Activated CD4-positive, alpha-beta T cell treated with anti-CD3 and anti-CD28 coated beads for 36 hours (primary cell): Measurements from ENCODE around the gene AKAIN1. TPM values are rescaled to one million over a fixed set of nuclear protein-coding genes. Genes with fewer than 3 reads are reported as not detected.

Experiments used
- ATAC-seq: fragments of 200-7000 bp; cut with Tn5 transposase; one replicate; pipeline ENCODE4 v1.10.0; 2021; ENCODE audit warnings: mild to moderate bottlenecking, moderate library complexity
- CTCF ChIA-PET: fragments of 350-600 bp; sonication (Branson Sonifier 250); formaldehyde crosslinking; loops from one replicate; lab custom pipeline; 2021; ENCODE audit warnings: antibody characterized with exemption; lab: Charles Lee
- POLR2A ChIA-PET: fragments of 350-600 bp; sonication (Branson Sonifier 250); formaldehyde crosslinking; loops from one replicate; lab custom pipeline; 2021; ENCODE audit warnings: antibody characterized with exemption, inconsistent platforms; lab: Charles Lee
- DNase-seq: peaks from one replicate; pipeline ENCODE4 v3.0.0-alpha.2; 2020
- H3K27ac Mint-ChIP-seq: one replicate; pipeline ENCODE4 v1.8.0; 2021; ENCODE audit warnings: mixed read lengths
- H3K27me3 Mint-ChIP-seq: one replicate; pipeline ENCODE4 v1.8.0; 2021; ENCODE audit warnings: mixed read lengths
- H3K36me3 Mint-ChIP-seq: one replicate; pipeline ENCODE4 v1.8.0; 2021; ENCODE audit warnings: low read depth, mixed read lengths
- H3K4me1 Mint-ChIP-seq: one replicate; pipeline ENCODE4 v1.8.0; 2021; ENCODE audit warnings: mixed read lengths
- H3K4me3 Mint-ChIP-seq: one replicate; pipeline ENCODE4 v1.8.0; 2021; ENCODE audit warnings: mild to moderate bottlenecking, moderate library complexity, mixed read lengths
- H3K9me3 Mint-ChIP-seq: one replicate; pipeline ENCODE4 v1.8.0; 2021; ENCODE audit warnings: low read depth, mixed read lengths
- intact Hi-C, 2 experiments: fragments of 100-400 bp; cut with DNase I in 1 of 2; cut with micrococcal nuclease in 1 of 2; formaldehyde crosslinking; loops; one replicate each; pipeline versions ENCODE4 v1.14.2 to v1.15.1; 2022 to 2024; cut with DNase I, micrococcal nuclease
- total RNA-seq, 2 experiments: library from RNA; stranded (reverse); gene quantifications; one replicate each; pipeline ENCODE4 v1.2.3, GENCODE V29; 2021

AKAIN1 gene
- total RNA-seq, 2 experiments from 2014 or later, result not detected

DNA sequence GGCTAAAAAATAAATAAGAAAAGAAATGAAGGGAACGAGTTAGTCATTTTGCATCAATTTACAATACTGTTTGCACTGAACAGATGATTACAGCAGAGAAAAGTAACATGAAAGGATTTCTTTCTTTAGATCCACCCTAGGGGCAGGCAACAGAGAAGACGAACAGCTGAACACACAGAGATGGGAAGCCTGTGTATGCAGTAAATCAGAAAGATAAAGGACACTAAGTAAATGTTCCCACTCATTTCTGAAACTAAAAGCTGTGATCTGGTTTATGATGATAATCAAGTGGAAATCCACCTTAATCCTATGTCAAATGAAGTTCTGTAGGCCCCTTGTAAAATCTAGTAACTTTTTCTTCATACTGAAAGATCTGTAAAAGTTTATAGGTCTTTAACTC is 54.2 kb downstream of the AKAIN1 start:
- ChIA-PET CTCF (no interaction called here), POLR2A (no interaction called here)
- no peaks in the 10 kb centered on the region for H3K27me3 Mint-ChIP-seq
- intact Hi-C loops, result no loop called here
- no peaks in the 10 kb centered on the region for H3K36me3 Mint-ChIP-seq
- ATAC-seq (no peak), DNase-seq (no peak)
- no peak overlapping the region for H3K4me3 Mint-ChIP-seq
- H3K27ac Mint-ChIP-seq, result no peak overlapping the region
- peaks cover 17% of the 10 kb centered on the region for H3K4me1 Mint-ChIP-seq
- H3K9me3 Mint-ChIP-seq, result no peaks in the 10 kb centered on the region

- ChIA-PET CTCF (no interaction called here), POLR2A (no interaction called here)
- no peak overlapping the region for H3K4me3 Mint-ChIP-seq
- no peak overlapping the region for H3K27ac Mint-ChIP-seq
- H3K9me3 Mint-ChIP-seq, result no peaks in the 10 kb centered on the region
- intact Hi-C loops, result no loop called here
- DNase-seq (no peak), ATAC-seq (no peak)
- no peaks in the 10 kb centered on the region for H3K36me3 Mint-ChIP-seq
- peaks cover 17% of the 10 kb centered on the region for H3K4me1 Mint-ChIP-seq
- H3K27me3 Mint-ChIP-seq, result no peaks in the 10 kb centered on the region
Observed at GRCh38 chr18:5142131-5142530, 54.9 kb downstream of the AKAIN1 start.

GRCh38 chr18:5137261-5137660 is 59.8 kb downstream of the AKAIN1 start:
- no peak for ATAC-seq
- POLR2A ChIA-PET, result no interaction called here
- Mint-ChIP-seq H3K4me3 (no peak overlapping the region), H3K27me3 (no peaks in the 10 kb centered on the region), H3K36me3 (no peaks in the 10 kb centered on the region), H3K9me3 (no peaks in the 10 kb centered on the region), H3K4me1 (peaks cover 5% of the 10 kb centered on the region), H3K27ac (no peak overlapping the region)
- intact Hi-C loops, result no loop called here
- CTCF ChIA-PET, result no interaction called here
- DNase-seq, result no peak

GRCh38 chr18:5132987-5133386 is 64.1 kb downstream of the AKAIN1 start:
- ChIA-PET CTCF (interaction anchor here (1.3 kb wide), 1 partner anchor 28 kb away, joined by 4 read pairs; no protein-coding TSS in a partner anchor), POLR2A (interaction anchor here (0.6 kb wide), 1 partner anchor 106 kb away, joined by 3 read pairs; no protein-coding TSS in a partner anchor)
- Mint-ChIP-seq H3K36me3 (no peaks in the 10 kb centered on the region), H3K4me3 (no peak overlapping the region), H3K27me3 (no peaks in the 10 kb centered on the region), H3K4me1 (peaks cover 2% of the 10 kb centered on the region), H3K9me3 (no peaks in the 10 kb centered on the region), H3K27ac (no peak overlapping the region)
- intact Hi-C loops, result no loop called here
- DNase-seq (no peak), ATAC-seq (no peak)

DNA sequence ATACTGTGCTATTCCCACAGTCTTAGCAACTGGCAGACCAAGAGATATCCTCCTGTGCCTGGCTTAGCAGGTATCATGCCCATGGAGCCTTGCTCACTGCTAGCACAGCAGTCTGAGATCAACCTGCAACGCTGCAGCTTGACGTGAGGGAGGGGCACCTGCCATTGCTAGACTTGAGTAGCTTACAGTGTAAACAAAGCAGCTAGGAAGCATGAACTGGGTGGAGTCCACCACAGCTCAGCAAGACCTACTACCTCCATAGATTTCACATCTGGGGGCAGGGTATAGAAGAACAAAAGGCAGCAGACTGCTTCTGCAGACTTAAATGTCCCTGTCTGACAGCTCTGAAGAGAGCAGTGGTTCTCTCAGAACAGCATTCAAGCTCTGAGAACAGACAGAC is 74.8 kb downstream of the AKAIN1 start:
- DNase-seq (no peak), ATAC-seq (no peak)
- ChIA-PET CTCF (interaction anchor here (0.7 kb wide), 1 partner anchor 13 kb away, joined by 3 read pairs; no protein-coding TSS in a partner anchor), POLR2A (no interaction called here)
- H3K27ac Mint-ChIP-seq, result no peak overlapping the region
- H3K9me3 Mint-ChIP-seq, result peaks cover 22% of the 10 kb centered on the region
- H3K4me1 Mint-ChIP-seq, result peaks cover 7% of the 10 kb centered on the region
- no peaks in the 10 kb centered on the region for H3K27me3 Mint-ChIP-seq
- intact Hi-C loops, result no loop called here
- no peak overlapping the region for H3K4me3 Mint-ChIP-seq
- H3K36me3 Mint-ChIP-seq, result peaks cover 13% of the 10 kb centered on the region

GRCh38 chr18:5110266-5110665 is 86.8 kb downstream of the AKAIN1 start:
- CTCF ChIA-PET, result no interaction called here
- no peaks in the 10 kb centered on the region for H3K27me3 Mint-ChIP-seq
- intact Hi-C loops, result no loop called here

GRCh38 chr18:5107988-5108387 is 89.1 kb downstream of the AKAIN1 start:
- intact Hi-C loops, result loop anchor here in 1 of 2 experiments (2.0 kb wide), 1 partner anchor 89 kb away; the partner anchor contains the start of gene AKAIN1
- Mint-ChIP-seq H3K27ac (no peak overlapping the region), H3K36me3 (no peaks in the 10 kb centered on the region), H3K27me3 (no peaks in the 10 kb centered on the region), H3K4me1 (peaks cover 6% of the 10 kb centered on the region), H3K9me3 (no peaks in the 10 kb centered on the region), H3K4me3 (no peak overlapping the region)
- ChIA-PET POLR2A (no interaction called here), CTCF (no interaction called here)
- DNase-seq (no peak), ATAC-seq (no peak)

More at GRCh38 chr18:5110266-5110665, 86.8 kb downstream of the AKAIN1 start:
- Mint-ChIP-seq H3K27ac (no peak overlapping the region), H3K9me3 (peaks cover 4% of the 10 kb centered on the region), H3K4me1 (peaks cover 6% of the 10 kb centered on the region), H3K36me3 (no peaks in the 10 kb centered on the region), H3K4me3 (no peak overlapping the region)
- DNase-seq (no peak), ATAC-seq (no peak)
- POLR2A ChIA-PET, result no interaction called here

GRCh38 chr18:5106730-5107129 is 90.3 kb downstream of the AKAIN1 start:
- CTCF ChIA-PET, result interaction anchor here (2.3 kb wide), 1 partner anchor 33 kb away, joined by 6 read pairs; no protein-coding TSS in a partner anchor
- peak; percentile 84 for ATAC-seq
- intact Hi-C loops, result loop anchor here in 1 of 2 experiments (1.0 to 2.0 kb wide), 2 partner anchors 33 to 90 kb away; partner anchors contain the start of gene AKAIN1
- H3K27ac Mint-ChIP-seq, result no peak overlapping the region
- no peaks in the 10 kb centered on the region for H3K9me3 Mint-ChIP-seq
- POLR2A ChIA-PET, result no interaction called here
- H3K36me3 Mint-ChIP-seq, result no peaks in the 10 kb centered on the region
- peaks cover 6% of the 10 kb centered on the region for H3K4me1 Mint-ChIP-seq
- H3K27me3 Mint-ChIP-seq, result no peaks in the 10 kb centered on the region
- no peak for DNase-seq
- no peak overlapping the region for H3K4me3 Mint-ChIP-seq

- H3K36me3 Mint-ChIP-seq, result no peaks in the 10 kb centered on the region
- CTCF ChIA-PET, result interaction anchor here (1.2 kb wide), 1 partner anchor 398 kb away, joined by 3 read pairs; no protein-coding TSS in a partner anchor
- ATAC-seq, result no peak
- H3K27ac Mint-ChIP-seq, result no peak overlapping the region
- POLR2A ChIA-PET, result no interaction called here
- H3K4me3 Mint-ChIP-seq, result no peak overlapping the region
- H3K4me1 Mint-ChIP-seq, result peaks cover 6% of the 10 kb centered on the region
- H3K9me3 Mint-ChIP-seq, result no peaks in the 10 kb centered on the region
- no peak for DNase-seq
- intact Hi-C loops, result no loop called here
- peaks cover 3% of the 10 kb centered on the region for H3K27me3 Mint-ChIP-seq
Observed at GRCh38 chr18:5104246-5104645, 92.8 kb downstream of the AKAIN1 start.

GRCh38 chr18:5103693-5104092 is 93.4 kb downstream of the AKAIN1 start:
- H3K27me3 Mint-ChIP-seq, result peaks cover 3% of the 10 kb centered on the region
- H3K9me3 Mint-ChIP-seq, result no peaks in the 10 kb centered on the region
- no peaks in the 10 kb centered on the region for H3K36me3 Mint-ChIP-seq
- POLR2A ChIA-PET, result no interaction called here
- ATAC-seq (no peak), DNase-seq (no peak)
- CTCF ChIA-PET, result no interaction called here
- no peak overlapping the region for H3K4me3 Mint-ChIP-seq
- H3K27ac Mint-ChIP-seq, result no peak overlapping the region
- intact Hi-C loops, result no loop called here
- peaks cover 6% of the 10 kb centered on the region for H3K4me1 Mint-ChIP-seq

GRCh38 chr18:5103286-5103685 is 93.8 kb downstream of the AKAIN1 start:
- H3K27ac Mint-ChIP-seq, result no peak overlapping the region
- H3K27me3 Mint-ChIP-seq, result peaks cover 3% of the 10 kb centered on the region
- ChIA-PET CTCF (interaction anchor here (0.6 to 1.0 kb wide), 2 partner anchors 262 to 290 kb away, joined by 3 to 4 read pairs; no protein-coding TSS in a partner anchor), POLR2A (no interaction called here)
- peaks cover 6% of the 10 kb centered on the region for H3K4me1 Mint-ChIP-seq
- ATAC-seq, result no peak
- no peak for DNase-seq
- no peaks in the 10 kb centered on the region for H3K9me3 Mint-ChIP-seq
- intact Hi-C loops, result no loop called here
- H3K36me3 Mint-ChIP-seq, result no peaks in the 10 kb centered on the region
- H3K4me3 Mint-ChIP-seq, result no peak overlapping the region

GRCh38 chr18:5097116-5097703 is 99.8 kb downstream of the AKAIN1 start:
- Mint-ChIP-seq H3K9me3 (peaks cover 3% of the 10 kb centered on the region), H3K4me3 (no peak overlapping the region), H3K4me1 (no peaks in the 10 kb centered on the region), H3K27ac (no peak overlapping the region), H3K36me3 (no peaks in the 10 kb centered on the region), H3K27me3 (peaks cover 3% of the 10 kb centered on the region)
- ChIA-PET POLR2A (no interaction called here), CTCF (no interaction called here)
- ATAC-seq (no peak), DNase-seq (no peak)
- intact Hi-C loops, result no loop called here
